Measurements from ENCODE around the gene ASAP3. TPM values are rescaled to one million over a fixed set of nuclear protein-coding genes. Genes with fewer than 3 reads are reported as not detected.

Gene ASAP3
- total and polyA plus RNA-seq, 3 donors from 2014 or later = 34.1 to 48.0 (median 43.1) TPM

GRCh38 chr1:23387494-23387893 is 96.5 kb downstream of the ASAP3 start:
- 44 to 47% methylated on average over 7 to 8 of the region's 8 CpGs for WGBS, 2 donors
- Histone ChIP-seq H3K27me3 (no peaks in the 10 kb centered on the region), H3K36me3 (ENCODE audit: low read depth, missing control alignments) (no peaks in the 10 kb centered on the region), H3K9me3 (no peaks in the 10 kb centered on the region), H3K4me1 (peaks cover 24% of the 10 kb centered on the region), H3K4me3 (no peak overlapping the region), H3K27ac (no peak overlapping the region)
- intact Hi-C loops (cut with DNase I; ENCODE audit: low total_unique reads) = no loop called here
- TF ChIP-seq CTCF (IDR thresholded peaks at IDR 0.05) = no peak
- TF ChIP-seq POLR2A (IDR thresholded peaks at IDR 0.05) = no peak
- no peak for DNase-seq

DNA sequence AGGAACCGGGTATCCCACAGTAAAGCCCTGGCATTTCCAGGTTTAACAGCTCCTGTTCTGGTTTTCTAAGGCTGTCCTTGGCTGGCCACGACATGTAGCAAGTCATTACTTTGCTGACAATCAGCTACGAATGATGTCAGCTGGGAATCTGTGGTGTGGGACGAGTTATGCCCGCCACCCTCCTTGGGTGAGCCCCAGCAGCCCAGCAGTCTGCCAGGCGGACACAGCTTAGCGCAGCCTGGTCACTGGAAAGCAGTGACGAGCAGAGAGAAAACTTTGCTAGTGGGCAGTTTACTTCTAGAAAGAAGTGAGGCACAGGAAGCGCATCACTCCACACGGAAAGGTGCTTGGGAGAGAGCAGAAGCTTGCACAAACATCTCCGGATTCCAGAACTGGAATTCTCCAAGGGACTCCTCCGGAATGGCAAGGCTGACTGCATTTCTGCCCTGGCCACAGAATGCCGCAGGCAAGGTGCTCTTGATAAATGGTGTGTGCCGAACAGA is 98.8 kb downstream of the ASAP3 start:
- WGBS, 2 donors = 77 to 83% methylated on average over 14 of the region's 14 CpGs
- intact Hi-C loops (cut with DNase I; ENCODE audit: low total_unique reads) = no loop called here
- no peak for DNase-seq
- Histone ChIP-seq H3K27me3 (no peaks in the 10 kb centered on the region), H3K9me3 (no peaks in the 10 kb centered on the region), H3K36me3 (ENCODE audit: low read depth, missing control alignments) (no peaks in the 10 kb centered on the region), H3K27ac (no peak overlapping the region), H3K4me1 (peaks cover 18% of the 10 kb centered on the region), H3K4me3 (no peak overlapping the region)
- TF ChIP-seq CTCF (IDR thresholded peaks at IDR 0.05) (no peak), POLR2A (IDR thresholded peaks at IDR 0.05) (no peak)

DNA sequence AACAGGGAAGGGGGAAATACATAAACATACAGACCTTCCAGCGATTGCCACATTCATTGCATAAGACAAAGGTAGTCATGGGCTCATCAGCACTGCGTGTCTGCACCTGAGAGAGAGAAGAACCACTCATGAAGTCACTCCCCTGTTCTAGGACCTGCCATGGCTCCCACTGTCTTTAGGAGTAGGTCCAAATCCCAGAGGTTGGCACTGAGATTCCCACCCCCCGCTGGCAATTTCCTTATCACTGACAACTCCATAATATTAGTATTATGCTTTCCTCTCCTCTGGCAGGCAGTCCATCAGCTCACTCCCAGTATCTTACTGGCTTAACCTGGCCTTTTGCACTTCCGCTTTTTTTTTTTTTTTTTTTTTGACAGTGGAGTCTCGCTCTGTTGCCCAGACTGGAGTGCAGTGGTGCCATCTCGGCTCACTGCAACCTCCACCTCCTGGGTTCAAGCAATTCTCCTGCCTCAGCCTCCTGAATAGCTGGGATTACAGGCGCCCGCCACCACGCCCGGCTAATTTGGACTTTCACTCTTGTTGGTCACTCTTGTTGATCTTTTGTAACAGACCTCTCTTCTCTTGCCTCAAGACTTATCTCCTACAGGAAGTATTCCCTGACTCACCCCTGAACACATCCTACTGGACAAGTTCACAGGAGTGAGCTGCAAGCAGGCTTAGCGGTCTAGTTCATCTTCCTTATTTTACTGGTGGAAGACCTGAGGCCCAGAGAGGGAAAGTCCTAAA is 99.5 kb downstream of the ASAP3 start:
- Histone ChIP-seq H3K36me3 (ENCODE audit: low read depth, missing control alignments) (no peaks in the 10 kb centered on the region), H3K4me3 (no peak overlapping the region), H3K4me1 (peaks cover 16% of the 10 kb centered on the region), H3K27me3 (no peaks in the 10 kb centered on the region), H3K9me3 (no peaks in the 10 kb centered on the region), H3K27ac (no peak overlapping the region)
- intact Hi-C loops (cut with DNase I; ENCODE audit: low total_unique reads) = no loop called here
- DNase-seq = no peak
- TF ChIP-seq POLR2A (IDR thresholded peaks at IDR 0.05) (no peak), CTCF (IDR thresholded peaks at IDR 0.05) (no peak)
- 77 to 83% methylated on average over 10 to 11 of the region's 11 CpGs for WGBS, 2 donors

DNA sequence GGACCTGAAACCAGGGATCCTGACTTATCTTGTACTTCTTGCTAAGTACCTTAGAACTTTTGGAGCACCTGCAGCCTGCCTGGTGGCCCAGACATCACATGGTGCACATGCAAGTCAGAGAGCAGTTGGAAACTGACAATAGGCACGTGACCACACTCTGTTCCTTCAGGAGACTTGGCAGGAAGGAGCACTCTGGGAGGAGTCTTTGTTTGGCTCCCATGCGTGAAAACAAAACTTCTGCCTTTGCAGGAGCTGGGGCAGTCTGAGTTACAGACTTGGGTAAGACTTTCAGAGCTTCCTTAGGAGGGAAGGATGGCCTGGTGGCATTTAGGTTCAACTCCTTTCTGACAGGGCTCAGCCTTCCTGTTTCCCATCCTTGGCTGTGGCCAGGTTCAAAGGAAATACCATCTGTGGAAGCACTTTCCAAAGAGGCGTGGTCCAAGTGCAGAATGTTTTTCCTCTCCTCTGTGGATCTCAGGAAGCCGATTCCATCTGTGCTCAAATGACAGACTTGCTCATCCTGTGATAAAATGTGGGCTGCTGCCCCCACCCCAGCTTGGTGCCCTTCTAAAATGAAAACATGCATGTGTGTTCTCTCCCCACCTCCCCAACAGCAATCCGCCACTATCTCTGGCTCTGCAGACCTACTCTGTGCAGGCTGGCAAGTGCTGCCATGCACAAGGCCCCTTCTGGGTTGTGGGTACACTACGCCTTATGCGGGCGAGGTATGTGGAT is 100.2 kb downstream of the ASAP3 start:
- Histone ChIP-seq H3K36me3 (ENCODE audit: low read depth, missing control alignments) (no peaks in the 10 kb centered on the region), H3K4me3 (no peak overlapping the region), H3K27ac (no peak overlapping the region), H3K4me1 (peaks cover 16% of the 10 kb centered on the region), H3K27me3 (no peaks in the 10 kb centered on the region), H3K9me3 (no peaks in the 10 kb centered on the region)
- peak; percentile 60 for DNase-seq
- intact Hi-C loops (cut with DNase I; ENCODE audit: low total_unique reads) = no loop called here
- 73% methylated on average over 7 to 8 of the region's 8 CpGs for WGBS, 2 donors
- no peak for TF ChIP-seq POLR2A (IDR thresholded peaks at IDR 0.05)
- TF ChIP-seq CTCF (IDR thresholded peaks at IDR 0.05) = no peak
